Measurements from ENCODE around the gene SLC19A1.

- TF ChIP-seq CTCF (IDR thresholded peaks at IDR 0.05) (no peak), POLR2A (IDR thresholded peaks at IDR 0.05) (no peak), EP300 (IDR thresholded peaks at IDR 0.05) (no peak)
Measured at GRCh38 chr21:45489722-45489982, 52.6 kb downstream of the SLC19A1 start.

All from tibial nerve (tissue), 4 donors.